ENCODE results near the gene RUNDC3A.

Gene RUNDC3A

DNA sequence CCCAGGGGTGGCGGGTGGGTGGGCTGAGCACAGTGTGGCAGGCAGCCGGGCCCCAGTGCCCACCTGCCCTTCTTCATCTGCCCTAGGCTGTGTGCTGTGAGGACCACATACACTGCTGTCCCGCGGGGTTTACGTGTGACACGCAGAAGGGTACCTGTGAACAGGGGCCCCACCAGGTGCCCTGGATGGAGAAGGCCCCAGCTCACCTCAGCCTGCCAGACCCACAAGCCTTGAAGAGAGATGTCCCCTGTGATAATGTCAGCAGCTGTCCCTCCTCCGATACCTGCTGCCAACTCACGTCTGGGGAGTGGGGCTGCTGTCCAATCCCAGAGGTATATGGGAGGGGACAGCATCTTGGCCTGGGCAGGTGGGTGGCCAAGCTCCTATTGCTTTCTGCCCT, 43.1 kb downstream of the RUNDC3A start:
- H3K36me3 ChIP-seq (ENCODE audit: control insufficient read depth, insufficient read depth, low read length): no peaks in the 10 kb centered on the region
- H2AFZ ChIP-seq: no peak overlapping the region
- H3K9me3 ChIP-seq (ENCODE audit: control insufficient read depth, low read length): no peaks in the 10 kb centered on the region
- H3K9ac ChIP-seq: no peak overlapping the region
- H3K4me1 ChIP-seq: peaks cover 6% of the 10 kb centered on the region
- no peak overlapping the region for H3K4me2 ChIP-seq (ENCODE audit: low read length)
- no peak overlapping the region for H3K27ac ChIP-seq
- no peaks in the 10 kb centered on the region for H3K79me2 ChIP-seq
- no peaks in the 10 kb centered on the region for H3K27me3 ChIP-seq (ENCODE audit: control insufficient read depth, insufficient read depth, low read length)
- TF ChIP-seq, protein P1, sequence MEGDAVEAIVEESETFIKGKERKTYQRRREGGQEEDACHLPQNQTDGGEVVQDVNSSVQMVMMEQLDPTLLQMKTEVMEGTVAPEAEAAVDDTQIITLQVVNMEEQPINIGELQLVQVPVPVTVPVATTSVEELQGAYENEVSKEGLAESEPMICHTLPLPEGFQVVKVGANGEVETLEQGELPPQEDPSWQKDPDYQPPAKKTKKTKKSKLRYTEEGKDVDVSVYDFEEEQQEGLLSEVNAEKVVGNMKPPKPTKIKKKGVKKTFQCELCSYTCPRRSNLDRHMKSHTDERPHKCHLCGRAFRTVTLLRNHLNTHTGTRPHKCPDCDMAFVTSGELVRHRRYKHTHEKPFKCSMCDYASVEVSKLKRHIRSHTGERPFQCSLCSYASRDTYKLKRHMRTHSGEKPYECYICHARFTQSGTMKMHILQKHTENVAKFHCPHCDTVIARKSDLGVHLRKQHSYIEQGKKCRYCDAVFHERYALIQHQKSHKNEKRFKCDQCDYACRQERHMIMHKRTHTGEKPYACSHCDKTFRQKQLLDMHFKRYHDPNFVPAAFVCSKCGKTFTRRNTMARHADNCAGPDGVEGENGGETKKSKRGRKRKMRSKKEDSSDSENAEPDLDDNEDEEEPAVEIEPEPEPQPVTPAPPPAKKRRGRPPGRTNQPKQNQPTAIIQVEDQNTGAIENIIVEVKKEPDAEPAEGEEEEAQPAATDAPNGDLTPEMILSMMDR (IDR thresholded peaks at IDR 0.05): no peak
- H3K4me3 ChIP-seq (ENCODE audit: low read depth, low read length): no peak overlapping the region

DNA sequence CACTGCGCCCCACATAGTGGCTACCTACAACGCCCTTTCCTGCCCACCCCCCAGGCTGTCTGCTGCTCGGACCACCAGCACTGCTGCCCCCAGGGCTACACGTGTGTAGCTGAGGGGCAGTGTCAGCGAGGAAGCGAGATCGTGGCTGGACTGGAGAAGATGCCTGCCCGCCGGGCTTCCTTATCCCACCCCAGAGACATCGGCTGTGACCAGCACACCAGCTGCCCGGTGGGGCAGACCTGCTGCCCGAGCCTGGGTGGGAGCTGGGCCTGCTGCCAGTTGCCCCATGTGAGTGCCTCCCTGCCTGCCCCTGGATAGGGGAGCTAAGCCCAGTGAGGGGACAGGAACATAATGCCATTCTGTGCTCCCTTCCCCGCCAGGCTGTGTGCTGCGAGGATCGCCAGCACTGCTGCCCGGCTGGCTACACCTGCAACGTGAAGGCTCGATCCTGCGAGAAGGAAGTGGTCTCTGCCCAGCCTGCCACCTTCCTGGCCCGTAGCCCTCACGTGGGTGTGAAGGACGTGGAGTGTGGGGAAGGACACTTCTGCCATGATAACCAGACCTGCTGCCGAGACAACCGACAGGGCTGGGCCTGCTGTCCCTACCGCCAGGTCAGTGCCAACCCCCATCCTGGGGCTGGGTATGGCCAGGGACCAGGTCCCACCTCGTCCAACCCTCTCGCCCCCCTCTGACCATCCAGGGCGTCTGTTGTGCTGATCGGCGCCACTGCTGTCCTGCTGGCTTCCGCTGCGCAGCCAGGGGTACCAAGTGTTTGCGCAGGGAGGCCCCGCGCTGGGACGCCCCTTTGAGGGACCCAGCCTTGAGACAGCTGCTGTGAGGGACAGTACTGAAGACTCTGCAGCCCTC, 43.8 kb downstream of the RUNDC3A start:
- H3K36me3 ChIP-seq (ENCODE audit: control insufficient read depth, insufficient read depth, low read length): no peaks in the 10 kb centered on the region
- H3K27me3 ChIP-seq (ENCODE audit: control insufficient read depth, insufficient read depth, low read length): no peaks in the 10 kb centered on the region
- H2AFZ ChIP-seq: no peak overlapping the region
- H3K9me3 ChIP-seq (ENCODE audit: control insufficient read depth, low read length): no peaks in the 10 kb centered on the region
- TF ChIP-seq, protein P1 (IDR thresholded peaks at IDR 0.05): no peak
- no peak overlapping the region for H3K27ac ChIP-seq
- H3K79me2 ChIP-seq: no peaks in the 10 kb centered on the region
- no peak overlapping the region for H3K4me3 ChIP-seq (ENCODE audit: low read depth, low read length)
- no peak overlapping the region for H3K9ac ChIP-seq
- H3K4me2 ChIP-seq (ENCODE audit: low read length): no peak overlapping the region
- peaks cover 9% of the 10 kb centered on the region for H3K4me1 ChIP-seq

DNA sequence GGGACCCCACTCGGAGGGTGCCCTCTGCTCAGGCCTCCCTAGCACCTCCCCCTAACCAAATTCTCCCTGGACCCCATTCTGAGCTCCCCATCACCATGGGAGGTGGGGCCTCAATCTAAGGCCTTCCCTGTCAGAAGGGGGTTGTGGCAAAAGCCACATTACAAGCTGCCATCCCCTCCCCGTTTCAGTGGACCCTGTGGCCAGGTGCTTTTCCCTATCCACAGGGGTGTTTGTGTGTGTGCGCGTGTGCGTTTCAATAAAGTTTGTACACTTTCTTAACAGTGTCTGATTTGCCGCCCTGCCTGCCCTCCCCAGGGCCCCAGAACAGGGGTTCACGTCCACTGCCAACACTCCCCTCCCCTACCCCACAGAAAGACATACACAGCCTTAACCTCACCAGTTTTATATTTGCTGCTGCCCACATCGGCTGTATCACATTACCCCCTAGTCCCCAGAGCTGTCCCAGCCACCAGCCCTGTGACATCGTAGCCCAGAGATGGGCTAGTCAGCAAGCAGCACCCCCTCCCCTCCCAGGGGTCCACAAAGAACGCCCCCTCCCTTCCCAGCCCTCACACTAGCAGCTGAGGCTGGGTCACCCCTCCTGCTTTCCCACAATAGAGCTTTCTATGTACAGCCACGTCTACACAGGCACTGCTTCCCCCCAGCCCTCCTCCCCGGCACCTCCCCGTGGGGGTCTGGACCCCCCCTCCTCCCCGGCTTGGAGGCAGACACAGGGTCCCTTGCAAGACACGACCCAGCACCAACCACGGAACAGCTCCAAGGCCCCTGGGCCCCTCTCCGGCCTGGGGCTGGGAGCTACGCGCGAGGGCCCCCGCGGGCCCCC, 44.6 kb downstream of the RUNDC3A start:
- H3K9me3 ChIP-seq (ENCODE audit: control insufficient read depth, low read length): no peaks in the 10 kb centered on the region
- no peak overlapping the region for H3K27ac ChIP-seq
- H3K4me2 ChIP-seq (ENCODE audit: low read length): no peak overlapping the region
- no peaks in the 10 kb centered on the region for H3K79me2 ChIP-seq
- peaks cover 9% of the 10 kb centered on the region for H3K4me1 ChIP-seq
- no peaks in the 10 kb centered on the region for H3K36me3 ChIP-seq (ENCODE audit: control insufficient read depth, insufficient read depth, low read length)
- H3K9ac ChIP-seq: no peak overlapping the region
- no peak overlapping the region for H3K4me3 ChIP-seq (ENCODE audit: low read depth, low read length)
- H3K27me3 ChIP-seq (ENCODE audit: control insufficient read depth, insufficient read depth, low read length): no peaks in the 10 kb centered on the region
- no peak overlapping the region for H2AFZ ChIP-seq
- TF ChIP-seq, protein P1 (IDR thresholded peaks at IDR 0.05): no peak

DNA sequence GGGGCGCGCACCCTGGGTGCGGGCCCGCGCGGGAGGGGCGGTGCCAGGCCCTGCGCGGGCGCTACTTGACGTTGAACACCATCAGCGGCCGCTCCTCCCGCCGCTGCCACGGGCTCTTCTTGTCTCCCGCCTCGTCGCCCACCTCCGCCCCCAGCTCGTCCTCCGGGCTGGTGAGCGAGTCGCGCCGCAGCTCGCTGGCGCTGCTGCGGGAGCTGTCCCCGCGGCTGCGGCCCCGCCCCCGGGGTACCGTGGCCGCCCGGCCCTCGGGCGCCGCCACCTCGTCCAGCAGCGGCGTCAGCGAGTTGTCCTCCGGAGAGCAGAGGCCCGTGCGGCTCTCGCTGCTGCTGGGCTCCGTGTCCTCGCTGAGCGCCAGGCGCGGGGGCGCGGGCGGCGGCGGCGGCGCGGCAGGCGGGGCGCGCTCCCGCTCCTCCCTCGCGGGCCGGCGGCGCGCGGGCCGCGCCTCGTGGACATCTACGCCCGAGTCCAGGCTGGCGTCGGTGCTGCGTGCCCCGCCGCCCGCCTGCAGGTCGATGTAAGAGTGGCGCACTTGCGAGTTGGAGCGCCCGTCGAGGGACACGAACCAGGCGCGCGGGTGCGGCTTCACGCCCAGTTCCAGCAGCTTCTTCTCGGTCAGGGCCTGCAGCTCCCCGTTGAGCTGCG, 45.4 kb downstream of the RUNDC3A start:
- Histone ChIP-seq H3K27ac (no peak overlapping the region), H3K9ac (no peak overlapping the region), H2AFZ (no peak overlapping the region), H3K4me1 (peaks cover 9% of the 10 kb centered on the region), H3K27me3 (ENCODE audit: control insufficient read depth, insufficient read depth, low read length) (no peaks in the 10 kb centered on the region), H3K4me3 (ENCODE audit: low read depth, low read length) (no peak overlapping the region), H3K79me2 (no peaks in the 10 kb centered on the region), H3K4me2 (ENCODE audit: low read length) (no peak overlapping the region), H3K9me3 (ENCODE audit: control insufficient read depth, low read length) (no peaks in the 10 kb centered on the region), H3K36me3 (ENCODE audit: control insufficient read depth, insufficient read depth, low read length) (no peaks in the 10 kb centered on the region)
- TF ChIP-seq, protein P1 (IDR thresholded peaks at IDR 0.05): no peak
